LNCaP clone FGC (cell line): Measurements from ENCODE around the gene PDE2A.

Source experiments
- DNase-seq: peaks from one replicate; pipeline ENCODE4 v3.0.0-alpha.2; 2011; ENCODE audit warnings: low read depth
- H3K4me3 ChIP-seq: 2 replicates; pipeline ENCODE4 v1.5.1; 2011; ENCODE audit warnings: mild to moderate bottlenecking, low read depth, low read length, control low read depth
- TF ChIP-seq, protein P1 (sequence below): IDR thresholded peaks from 2 replicates; pipeline ENCODE4 v1.5.1; 2012; ENCODE audit warnings: mild to moderate bottlenecking; ENCODE audit not compliant: control insufficient read depth, insufficient read depth; ENCODE audit errors: extremely low read depth

The PDE2A gene

DNA sequence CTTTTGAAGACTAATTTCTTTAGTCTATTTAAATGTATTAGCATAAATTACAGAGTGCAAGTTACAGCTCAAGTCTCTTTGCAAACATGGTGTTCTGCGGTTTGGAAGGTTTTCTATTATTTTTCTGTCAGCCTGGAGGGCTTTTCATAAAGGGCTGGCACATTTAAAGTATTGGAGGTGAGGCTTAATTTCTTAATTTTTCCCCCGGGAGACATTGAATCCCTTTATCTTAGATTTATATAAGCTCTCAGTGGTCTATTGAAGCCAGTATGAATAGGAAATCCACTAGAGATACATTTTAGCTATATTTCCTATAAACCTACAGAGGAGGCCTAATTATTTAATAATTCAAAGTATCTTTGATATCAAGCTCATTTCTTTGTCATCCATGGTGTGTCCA, 137.2 kb downstream of the PDE2A start:
- no peak overlapping the region for H3K4me3 ChIP-seq
- TF ChIP-seq, protein P1, sequence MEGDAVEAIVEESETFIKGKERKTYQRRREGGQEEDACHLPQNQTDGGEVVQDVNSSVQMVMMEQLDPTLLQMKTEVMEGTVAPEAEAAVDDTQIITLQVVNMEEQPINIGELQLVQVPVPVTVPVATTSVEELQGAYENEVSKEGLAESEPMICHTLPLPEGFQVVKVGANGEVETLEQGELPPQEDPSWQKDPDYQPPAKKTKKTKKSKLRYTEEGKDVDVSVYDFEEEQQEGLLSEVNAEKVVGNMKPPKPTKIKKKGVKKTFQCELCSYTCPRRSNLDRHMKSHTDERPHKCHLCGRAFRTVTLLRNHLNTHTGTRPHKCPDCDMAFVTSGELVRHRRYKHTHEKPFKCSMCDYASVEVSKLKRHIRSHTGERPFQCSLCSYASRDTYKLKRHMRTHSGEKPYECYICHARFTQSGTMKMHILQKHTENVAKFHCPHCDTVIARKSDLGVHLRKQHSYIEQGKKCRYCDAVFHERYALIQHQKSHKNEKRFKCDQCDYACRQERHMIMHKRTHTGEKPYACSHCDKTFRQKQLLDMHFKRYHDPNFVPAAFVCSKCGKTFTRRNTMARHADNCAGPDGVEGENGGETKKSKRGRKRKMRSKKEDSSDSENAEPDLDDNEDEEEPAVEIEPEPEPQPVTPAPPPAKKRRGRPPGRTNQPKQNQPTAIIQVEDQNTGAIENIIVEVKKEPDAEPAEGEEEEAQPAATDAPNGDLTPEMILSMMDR: no peak
- no peak for DNase-seq

DNA sequence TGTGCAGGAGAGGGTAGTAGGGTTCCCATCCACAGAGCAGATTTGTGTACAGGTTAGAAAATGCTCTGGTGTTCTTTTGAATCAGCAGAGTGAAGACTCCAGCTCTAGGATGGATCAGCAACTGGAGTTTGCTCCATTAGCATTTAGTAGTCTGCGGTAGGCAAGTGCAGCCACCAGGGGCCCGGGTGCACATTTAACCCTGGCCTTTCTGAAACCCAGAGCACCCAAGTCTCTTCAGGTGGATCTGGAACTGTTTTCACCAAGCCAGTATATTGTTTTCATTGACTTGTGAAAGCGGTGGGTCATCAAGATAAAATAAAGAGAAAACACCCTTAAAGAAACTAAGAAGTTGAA, 139.1 kb downstream of the PDE2A start:
- no peak for DNase-seq
- TF ChIP-seq, protein P1: 0 out of 2 replicates have a peak, but pooled peaks have one; percentile 1
- H3K4me3 ChIP-seq: no peak overlapping the region

DNA sequence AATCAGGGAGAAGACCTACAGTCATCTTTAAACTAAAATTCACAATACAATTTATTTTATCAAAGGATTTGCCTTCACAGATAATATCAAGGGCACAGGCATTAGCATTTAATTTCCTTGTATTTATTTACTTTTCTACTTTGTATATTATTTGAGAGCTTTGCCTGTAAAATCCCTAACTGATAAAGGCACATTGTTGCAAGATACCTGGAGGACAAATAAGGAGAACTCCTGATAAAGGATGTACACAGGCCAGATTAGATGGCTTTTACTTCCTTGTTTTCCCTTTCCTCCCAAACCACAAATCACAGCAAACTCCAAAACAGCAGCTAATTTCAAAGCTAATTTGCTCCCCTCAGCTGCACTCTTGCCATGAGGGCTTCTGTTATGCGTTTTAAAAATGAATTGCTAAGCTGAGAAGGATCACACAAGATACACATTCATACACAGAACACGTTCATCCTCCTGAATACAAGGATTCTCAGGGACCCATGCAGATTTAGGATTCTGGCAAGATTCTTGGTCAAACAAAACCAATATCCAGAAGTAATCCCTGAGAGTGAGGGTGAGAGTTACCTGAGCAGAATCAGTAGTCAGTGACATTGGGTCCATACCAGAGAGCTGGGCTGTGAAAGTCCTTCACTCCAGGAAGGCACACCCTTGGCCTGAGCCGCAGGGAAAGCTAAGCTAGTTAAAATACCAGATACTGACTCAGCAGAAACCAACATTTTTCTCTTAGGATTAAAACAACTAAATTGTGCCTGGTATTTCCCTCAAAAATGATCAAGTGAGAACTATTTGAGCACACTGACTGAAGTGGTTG, 139.6 kb downstream of the PDE2A start:
- TF ChIP-seq, protein P1: no peak
- DNase-seq: no peak
- H3K4me3 ChIP-seq: no peak overlapping the region

DNA sequence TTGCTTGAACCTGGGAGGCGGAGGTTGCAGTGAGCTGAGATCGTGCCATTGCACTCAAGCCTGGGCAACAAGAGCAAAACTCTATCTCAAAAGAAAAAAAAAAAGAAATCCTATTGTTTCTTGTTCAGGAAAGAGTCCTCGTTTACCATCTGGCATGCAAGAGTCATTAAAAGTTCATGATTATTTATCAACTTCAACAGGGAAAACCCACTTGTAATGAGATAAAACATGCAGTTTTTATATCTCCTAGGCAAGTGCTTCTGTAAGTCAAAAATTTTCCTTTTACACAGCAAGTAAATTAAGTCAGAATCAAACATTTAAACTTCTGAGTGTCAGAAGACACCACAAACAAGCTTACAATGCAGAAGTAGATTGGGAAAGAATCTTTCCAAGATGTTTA, 145.2 kb downstream of the PDE2A start:
- no peak for DNase-seq
- no peak overlapping the region for H3K4me3 ChIP-seq
- TF ChIP-seq, protein P1: no peak

DNA sequence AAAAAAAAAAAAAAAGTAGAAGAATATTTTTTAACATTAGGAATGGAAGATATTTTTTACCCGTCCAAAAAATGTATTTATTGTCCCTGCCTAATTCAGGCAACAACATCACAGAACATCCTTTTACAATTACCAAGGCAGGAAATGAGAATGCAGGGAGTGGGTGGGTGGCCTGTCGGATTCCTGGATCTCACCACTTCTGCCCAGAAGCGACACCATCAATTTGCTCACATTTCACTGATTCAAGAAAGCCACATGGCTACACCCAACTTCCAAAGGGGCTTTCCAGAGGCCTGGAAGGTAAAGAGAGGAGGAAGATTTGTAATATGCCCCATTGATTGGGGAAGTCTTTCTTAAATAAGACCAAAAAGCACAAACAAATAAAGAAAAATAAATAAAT, 146.1 kb downstream of the PDE2A start:
- TF ChIP-seq, protein P1: no peak
- H3K4me3 ChIP-seq: no peak overlapping the region
- DNase-seq: no peak
